Neural progenitor cell (in vitro differentiated cells): ENCODE measurements around the gene RABIF. TPM values are rescaled to one million over a fixed set of nuclear protein-coding genes. Genes with fewer than 3 reads are reported as not detected.

Experiments used
- DNase-seq: peaks from one replicate; pipeline ENCODE4 v3.0.0-alpha.2; 2016; ENCODE audit warnings: low spot score
- H2AFZ ChIP-seq: fragments of 200-600 bp; sonication (generic); replicated peaks from 2 replicates; pipeline ENCODE4 v1.6.1; 2016; ENCODE audit warnings: antibody characterized with exemption
- H3F3A ChIP-seq: fragments of 200-600 bp; sonication (generic); 2 replicates; pipeline ENCODE4 v1.6.1; 2016; ENCODE audit warnings: antibody characterized with exemption, low read depth
- H3K27ac ChIP-seq: fragments of 200-600 bp; sonication (generic); 2 replicates; pipeline ENCODE4 v1.5.1; 2016; ENCODE audit warnings: mild to moderate bottlenecking
- H3K27me3 ChIP-seq: fragments of 200-600 bp; sonication (generic); 2 replicates; pipeline ENCODE4 v1.6.1; 2016; ENCODE audit warnings: mild to moderate bottlenecking, moderate library complexity
- H3K36me3 ChIP-seq: fragments of 200-600 bp; sonication (generic); 2 replicates; pipeline ENCODE4 v1.5.1; 2016
- H3K4me1 ChIP-seq: fragments of 200-600 bp; sonication (generic); 2 replicates; pipeline ENCODE4 v1.6.1; 2016; ENCODE audit warnings: mixed run types
- H3K4me2 ChIP-seq: fragments of 200-600 bp; sonication (generic); 2 replicates; pipeline ENCODE4 v1.6.1; 2016
- H3K4me3 ChIP-seq: fragments of 200-600 bp; sonication (generic); 2 replicates; pipeline ENCODE4 v1.5.1; 2016
- H3K79me2 ChIP-seq: fragments of 200-600 bp; sonication (generic); 2 replicates; pipeline ENCODE4 v1.6.1; 2016; ENCODE audit warnings: low read depth
- H3K9ac ChIP-seq: fragments of 200-600 bp; sonication (generic); 2 replicates; pipeline ENCODE4 v1.6.1; 2016
- H3K9me3 ChIP-seq: fragments of 200-600 bp; sonication (generic); 2 replicates; pipeline ENCODE4 v1.5.1; 2016; ENCODE audit warnings: low read depth
- H4K20me1 ChIP-seq: fragments of 200-600 bp; sonication (generic); 2 replicates; pipeline ENCODE4 v1.6.1; 2016; ENCODE audit warnings: low read depth
- H3K27ac Mint-ChIP-seq: 3 replicates; pipeline ENCODE4 v1.8.0; 2021; ENCODE audit warnings: mixed read lengths
- H3K27me3 Mint-ChIP-seq: 2 replicates; pipeline ENCODE4 v1.8.0; 2022; ENCODE audit warnings: low read depth, mild to moderate bottlenecking, inconsistent platforms, moderate library complexity, mixed read lengths; ENCODE audit not compliant: insufficient read depth
- H3K36me3 Mint-ChIP-seq: 3 replicates; pipeline ENCODE4 v1.8.0; 2021; ENCODE audit warnings: mixed read lengths
- H3K4me1 Mint-ChIP-seq: 3 replicates; pipeline ENCODE4 v1.8.0; 2021; ENCODE audit warnings: mixed read lengths
- H3K4me3 Mint-ChIP-seq: 3 replicates; pipeline ENCODE4 v1.8.0; 2021; ENCODE audit warnings: mild to moderate bottlenecking, moderate library complexity, mixed read lengths
- H3K9me3 Mint-ChIP-seq: 3 replicates; pipeline ENCODE4 v1.8.0; 2020; ENCODE audit warnings: mixed read lengths
- CTCF ChIP-seq: fragments of 200-600 bp; sonication (generic); IDR thresholded peaks from 2 replicates; pipeline ENCODE4 v1.5.1; 2017; ENCODE audit warnings: antibody characterized with exemption, mild to moderate bottlenecking
- EZH2 ChIP-seq: fragments of 200-600 bp; sonication (generic); IDR thresholded peaks from 2 replicates; pipeline ENCODE4 v1.6.1; 2017; ENCODE audit warnings: antibody characterized with exemption, mild to moderate bottlenecking, moderate library complexity
- EZH2phosphoT487 ChIP-seq: fragments of 200-600 bp; sonication (generic); IDR thresholded peaks from 2 replicates; pipeline ENCODE4 v1.6.1; 2017; ENCODE audit warnings: antibody characterized with exemption
- total RNA-seq: library from RNA; depleted of rRNA; stranded (reverse); fragments of >200 nt; gene quantifications from 2 replicates; pipeline ENCODE4 v1.2.3, GENCODE V29; 2015; ENCODE audit warnings: low replicate concordance

The RABIF gene
- total RNA-seq, 1 donor from 2014 or later, result 5.8 TPM

DNA sequence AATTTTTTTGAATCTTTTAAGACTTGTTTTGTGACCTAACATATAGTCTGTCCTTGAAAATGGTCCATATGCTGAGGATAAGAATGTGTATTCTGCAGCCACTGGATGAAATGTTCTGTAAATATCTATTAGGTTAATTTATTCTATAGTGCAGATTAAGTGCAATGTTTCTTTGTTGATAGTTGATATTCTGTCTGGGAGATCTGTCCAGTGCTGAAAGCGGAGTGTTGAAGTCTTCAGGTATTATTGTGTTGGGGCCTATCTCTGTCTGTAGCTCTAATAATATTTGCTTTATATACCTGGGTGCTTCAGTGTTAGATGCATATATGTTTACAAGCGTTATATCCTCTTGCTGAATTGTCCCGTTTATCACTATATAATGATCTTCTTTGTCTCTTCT lies 45.8 kb upstream of the RABIF start:
- Histone ChIP-seq H3K36me3 (no peaks in the 10 kb centered on the region), H3K27ac (no peak overlapping the region), H3K9me3 (no peaks in the 10 kb centered on the region), H3K4me1 (no peaks in the 10 kb centered on the region), H3K79me2 (no peaks in the 10 kb centered on the region), H3K4me2 (no peak overlapping the region), H2AFZ (no peak overlapping the region), H3K4me3 (no peak overlapping the region), H3F3A (no peaks in the 10 kb centered on the region), H4K20me1 (no peaks in the 10 kb centered on the region), H3K9ac (no peak overlapping the region), H3K27me3 (no peaks in the 10 kb centered on the region)
- H3K27ac Mint-ChIP-seq, result no peak overlapping the region
- H3K4me3 Mint-ChIP-seq, result no peak overlapping the region
- TF ChIP-seq CTCF (no peak), EZH2 (no peak), EZH2phosphoT487 (no peak)
- peaks cover 2% of the 10 kb centered on the region for H3K27me3 Mint-ChIP-seq
- no peaks in the 10 kb centered on the region for H3K36me3 Mint-ChIP-seq
- peaks cover 7% of the 10 kb centered on the region for H3K9me3 Mint-ChIP-seq
- H3K4me1 Mint-ChIP-seq, result no peaks in the 10 kb centered on the region
- DNase-seq, result no peak

DNA sequence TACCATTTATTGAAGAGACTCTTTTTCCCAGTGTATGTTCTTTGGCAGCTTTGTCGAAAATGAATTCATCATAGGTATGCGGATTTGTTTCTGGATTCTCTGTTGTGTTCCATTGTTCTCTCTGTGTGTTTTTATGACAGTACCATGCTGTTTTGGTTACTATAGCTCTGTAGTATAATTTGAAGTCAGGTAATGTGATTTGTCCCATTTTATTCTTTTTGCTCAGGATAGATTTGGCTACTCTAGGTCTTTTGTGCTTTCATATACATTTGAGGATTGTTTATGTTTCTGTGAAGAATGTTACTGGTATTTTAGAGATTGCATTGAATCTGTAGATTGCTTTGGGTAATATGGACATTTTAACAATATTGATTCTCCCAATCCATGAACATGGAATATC lies 43.5 kb upstream of the RABIF start:
- no peak overlapping the region for H3K4me3 ChIP-seq
- peaks cover 7% of the 10 kb centered on the region for H3K9me3 Mint-ChIP-seq
- H4K20me1 ChIP-seq, result no peaks in the 10 kb centered on the region
- H3K4me3 Mint-ChIP-seq, result no peak overlapping the region
- H2AFZ ChIP-seq, result no peak overlapping the region
- peaks cover 2% of the 10 kb centered on the region for H3K27me3 Mint-ChIP-seq
- no peaks in the 10 kb centered on the region for H3K4me1 Mint-ChIP-seq
- no peak for TF ChIP-seq EZH2phosphoT487
- H3F3A ChIP-seq, result peaks cover 5% of the 10 kb centered on the region
- H3K27me3 ChIP-seq, result no peaks in the 10 kb centered on the region
- no peak overlapping the region for H3K4me2 ChIP-seq
- H3K36me3 ChIP-seq, result no peaks in the 10 kb centered on the region
- no peaks in the 10 kb centered on the region for H3K79me2 ChIP-seq
- no peaks in the 10 kb centered on the region for H3K4me1 ChIP-seq
- H3K9me3 ChIP-seq, result no peaks in the 10 kb centered on the region
- no peak overlapping the region for H3K9ac ChIP-seq
- H3K27ac ChIP-seq, result no peak overlapping the region
- H3K36me3 Mint-ChIP-seq, result no peaks in the 10 kb centered on the region
- no peak for DNase-seq
- H3K27ac Mint-ChIP-seq, result no peak overlapping the region

DNA sequence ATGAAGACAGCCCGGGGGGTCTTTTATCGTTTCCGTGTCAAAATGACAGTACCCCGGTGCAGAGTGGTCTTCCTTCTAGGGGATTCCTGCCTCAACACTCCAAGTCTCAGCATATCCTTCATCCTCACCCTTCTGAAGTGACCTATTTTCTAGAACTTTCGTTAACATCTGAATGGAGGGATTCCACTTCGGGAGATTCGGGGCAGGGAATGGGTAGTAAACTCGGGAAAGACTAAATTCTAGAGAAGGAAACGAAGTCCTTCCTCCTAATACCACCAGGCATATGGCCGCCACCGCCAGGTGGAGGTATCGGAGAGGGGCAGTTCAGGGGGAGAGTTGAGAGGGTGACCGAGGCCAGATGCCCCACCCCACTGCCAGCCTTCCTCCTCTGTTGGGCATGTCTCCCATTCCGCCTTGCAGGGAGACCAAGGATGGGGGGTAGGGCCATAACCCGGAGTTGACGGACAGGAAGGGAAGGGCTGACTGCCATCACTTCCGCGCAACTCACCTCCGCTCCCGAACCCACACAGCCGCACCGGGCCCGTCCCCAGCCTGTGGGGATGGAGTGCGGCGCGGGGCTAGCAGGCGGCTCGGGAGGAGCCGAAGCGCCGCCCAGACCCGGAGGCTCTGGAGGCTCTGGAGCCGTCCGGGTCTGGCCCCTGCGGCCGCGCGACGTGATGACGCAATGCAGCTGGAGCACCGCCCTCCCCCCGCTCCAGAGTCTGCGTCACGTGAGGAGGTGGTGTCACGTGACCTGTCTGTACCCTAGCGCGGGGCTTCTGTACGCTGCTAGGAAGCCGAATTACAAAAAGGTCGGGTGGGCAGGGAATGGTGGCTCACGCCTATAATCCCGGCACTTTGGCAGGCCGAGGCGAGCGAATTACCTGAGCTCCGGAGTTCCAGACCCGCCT lies 37.9 kb upstream of the RABIF start, which contains the start of gene KLHL12:
TSS of gene KLHL12 (minus strand) at position 654 of the 911 bp plus-strand sequence. CDS start 2,072 bp downstream, outside the sequence.
- Mint-ChIP-seq H3K4me1 (peaks cover 10% of the 10 kb centered on the region), H3K4me3 (peak within 1 kb of the TSS; percentile 92), H3K36me3 (peaks cover 1% of the 10 kb centered on the region), H3K27ac (peak within 1 kb of the TSS; percentile 4), H3K27me3 (no peaks in the 10 kb centered on the region), H3K9me3 (no peaks in the 10 kb centered on the region)
- Histone ChIP-seq H3K4me2 (peak within 1 kb of the TSS; percentile 89), H3K36me3 (peaks cover 9% of the 10 kb centered on the region), H3K27ac (peak within 1 kb of the TSS; percentile 85), H3F3A (peaks cover 17% of the 10 kb centered on the region), H3K79me2 (peaks cover 43% of the 10 kb centered on the region), H3K9me3 (no peaks in the 10 kb centered on the region), H3K27me3 (no peaks in the 10 kb centered on the region), H3K9ac (peak within 1 kb of the TSS; percentile 78), H3K4me1 (peaks cover 4% of the 10 kb centered on the region), H3K4me3 (peak within 1 kb of the TSS; percentile 83), H4K20me1 (no peaks in the 10 kb centered on the region), H2AFZ (peak within 1 kb of the TSS; percentile 91)
- TF ChIP-seq EZH2, result no peak
- peak; percentile 61 for TF ChIP-seq CTCF
- DNase-seq, result peak; percentile 99

- Mint-ChIP-seq H3K4me1 (peaks cover 10% of the 10 kb centered on the region), H3K27me3 (no peaks in the 10 kb centered on the region), H3K27ac (no peak overlapping the region), H3K9me3 (no peaks in the 10 kb centered on the region), H3K4me3 (no peak overlapping the region), H3K36me3 (peaks cover 1% of the 10 kb centered on the region)
- DNase-seq, result no peak
- Histone ChIP-seq H3K79me2 (peaks cover 45% of the 10 kb centered on the region), H3K4me1 (peaks cover 4% of the 10 kb centered on the region), H3K9ac (peak overlapping the region; percentile 19), H3K27ac (no peak overlapping the region), H3K4me3 (no peak overlapping the region), H2AFZ (no peak overlapping the region), H3K27me3 (no peaks in the 10 kb centered on the region), H4K20me1 (no peaks in the 10 kb centered on the region), H3K4me2 (no peak overlapping the region), H3K9me3 (no peaks in the 10 kb centered on the region), H3K36me3 (peaks cover 17% of the 10 kb centered on the region), H3F3A (peaks cover 17% of the 10 kb centered on the region)
- no peak for TF ChIP-seq EZH2
- no peak for TF ChIP-seq CTCF
- TF ChIP-seq EZH2phosphoT487, result no peak
These were observed 34.6 kb upstream of the RABIF start for GRCh38 chr1:202923533-202923932.
